PC-3 (cell line): ENCODE data around the gene HOXD3. TPM values are rescaled to one million over a fixed set of nuclear protein-coding genes. Genes with fewer than 3 reads are reported as not detected.

Source experiments
- ATAC-seq: fragments of 200-7000 bp; cut with Tn5 transposase; 2 replicates; pipeline ENCODE4 v1.9.1; 2020; ENCODE audit warnings: mild to moderate bottlenecking, moderate library complexity
- BruUV-seq: library from RNA; stranded (reverse); fragments of 400-500 nt; replicated peaks from 2 replicates; lab custom pipeline; 2021; lab: Mats Ljungman, UMichigan
- CTCF ChIA-PET: fragments of 300-600 bp; sonication (Branson Sonifier 250); formaldehyde crosslinking; loops from one replicate; lab custom pipeline; 2022; ENCODE audit warnings: antibody characterized with exemption; lab: Charles Lee
- POLR2A ChIA-PET: fragments of 300-600 bp; sonication (Branson Sonifier 250); formaldehyde crosslinking; loops from one replicate; lab custom pipeline; 2022; ENCODE audit warnings: antibody characterized with exemption; ENCODE audit not compliant: unreplicated experiment; lab: Charles Lee
- DNase-seq: peaks from one replicate; pipeline ENCODE4 v3.0.0-alpha.2; 2015
- H2AFZ ChIP-seq: fragments of 300-600 bp; sonication (generic); 2 replicates; pipeline ENCODE4 v1.6.0; 2016; ENCODE audit warnings: antibody characterized with exemption, low read length
- H3F3A ChIP-seq: fragments of 300-600 bp; sonication (generic); one replicate; pipeline ENCODE4 v1.6.0; 2017; ENCODE audit warnings: antibody characterized with exemption, low read length, control low read depth, mild to moderate bottlenecking; ENCODE audit not compliant: unreplicated experiment
- H3K27ac ChIP-seq: fragments of 300-600 bp; sonication (generic); 2 replicates; pipeline ENCODE4 v1.5.1; 2016; ENCODE audit warnings: mild to moderate bottlenecking, low read length
- H3K27me3 ChIP-seq: fragments of 300-600 bp; sonication (generic); 2 replicates; pipeline ENCODE4 v1.6.1; 2016; ENCODE audit warnings: low read length, mixed read lengths
- H3K36me3 ChIP-seq: fragments of 300-600 bp; sonication (generic); 2 replicates; pipeline ENCODE4 v1.6.1; 2016; ENCODE audit warnings: low read depth, mixed run types, low read length, mixed read lengths
- H3K4me1 ChIP-seq: fragments of 300-600 bp; sonication (generic); 2 replicates; pipeline ENCODE4 v1.5.1; 2016; ENCODE audit warnings: low read length; ENCODE audit not compliant: insufficient read depth
- H3K4me2 ChIP-seq: fragments of 300-600 bp; sonication (generic); 2 replicates; pipeline ENCODE4 v1.6.0; 2016; ENCODE audit warnings: low read length
- H3K4me3 ChIP-seq: fragments of 300-600 bp; sonication (generic); 2 replicates; pipeline ENCODE4 v1.5.1; 2016; ENCODE audit warnings: mild to moderate bottlenecking, low read length, mixed read lengths
- H3K79me2 ChIP-seq: fragments of 300-600 bp; sonication (generic); 2 replicates; pipeline ENCODE4 v1.6.1; 2017; ENCODE audit warnings: low read length, mixed read lengths
- H3K9ac ChIP-seq: fragments of 300-600 bp; sonication (generic); 2 replicates; pipeline ENCODE4 v1.6.0; 2016; ENCODE audit warnings: mild to moderate bottlenecking, low read length
- H3K9me2 ChIP-seq: fragments of 300-600 bp; sonication (generic); replicated peaks from 2 replicates; pipeline ENCODE4 v1.6.1; 2016; ENCODE audit warnings: mixed run types, low read length, mixed read lengths
- H3K9me3 ChIP-seq: fragments of 300-600 bp; sonication (generic); 2 replicates; pipeline ENCODE4 v1.6.1; 2016; ENCODE audit warnings: low read length, mixed read lengths
- H4K20me1 ChIP-seq: fragments of 300-600 bp; sonication (generic); 2 replicates; pipeline ENCODE4 v1.6.1; 2016; ENCODE audit warnings: low read length, mixed read lengths
- CTCF ChIP-seq: fragments of 300-600 bp; sonication (generic); conservative IDR thresholded peaks from 2 replicates; pipeline ENCODE4 v1.5.1; 2017; ENCODE audit warnings: antibody characterized with exemption, low read depth, mild to moderate bottlenecking, low read length
- EZH2 ChIP-seq: fragments of 300-600 bp; sonication (generic); IDR thresholded peaks from one replicate; pipeline ENCODE4 v1.6.1; 2017; ENCODE audit warnings: antibody characterized with exemption, mild to moderate bottlenecking, low read length; ENCODE audit not compliant: unreplicated experiment
- EZH2phosphoT487 ChIP-seq: fragments of 300-600 bp; sonication (generic); IDR thresholded peaks from 2 replicates; pipeline ENCODE4 v1.6.1; 2018; ENCODE audit warnings: mild to moderate bottlenecking, antibody characterized with exemption, low read length, borderline replicate concordance
- intact Hi-C: fragments of 100-400 bp; cut with micrococcal nuclease; formaldehyde crosslinking; loops from 2 replicates; pipeline ENCODE4 v1.9.0; 2023
- total RNA-seq: library from RNA; depleted of rRNA; stranded (reverse); fragments of >200 nt; gene quantifications from 2 replicates; pipeline ENCODE4 v1.2.3, GENCODE V29; 2014

HOXD3 gene
- total RNA-seq, 1 experiment from 2014 or later = 4.4 TPM

DNA sequence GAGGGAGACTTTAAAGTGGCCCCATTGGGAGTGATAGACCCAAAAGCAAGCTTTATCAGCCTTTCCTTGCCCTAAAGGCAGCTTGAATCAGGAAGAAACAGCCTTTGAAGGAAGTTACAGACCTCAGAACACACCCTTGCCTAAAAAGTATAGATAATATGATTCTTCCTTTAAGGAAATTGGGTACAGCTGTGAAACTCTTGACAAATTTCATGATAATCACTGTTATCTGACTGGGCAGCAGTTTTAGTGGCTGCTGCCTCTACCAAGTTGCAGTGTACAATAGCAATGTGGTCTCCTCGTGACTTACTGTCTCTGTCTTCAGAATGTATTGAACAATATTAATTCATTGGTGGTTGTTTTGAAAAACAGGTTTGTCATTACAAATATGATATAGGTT is 48.0 kb downstream of the HOXD3 start:
- BruUV-seq = no TSS peak
- H3K27me3 ChIP-seq = no peaks in the 10 kb centered on the region
- no peak for ATAC-seq
- POLR2A ChIA-PET = no interaction called here
- TF ChIP-seq CTCF = no peak
- TF ChIP-seq EZH2 = no peak
- no peak for TF ChIP-seq EZH2phosphoT487
- H3K27ac ChIP-seq = no peak overlapping the region
- no peak overlapping the region for H3K9ac ChIP-seq
- H2AFZ ChIP-seq = no peak overlapping the region
- H4K20me1 ChIP-seq = no peaks in the 10 kb centered on the region
- H3K9me2 ChIP-seq = no peaks in the 10 kb centered on the region
- H3K4me3 ChIP-seq = no peak overlapping the region
- H3K36me3 ChIP-seq = no peaks in the 10 kb centered on the region
- H3K4me2 ChIP-seq = no peak overlapping the region
- no peaks in the 10 kb centered on the region for H3F3A ChIP-seq
- H3K4me1 ChIP-seq = no peaks in the 10 kb centered on the region
- DNase-seq = no peak
- no peaks in the 10 kb centered on the region for H3K79me2 ChIP-seq
- H3K9me3 ChIP-seq = no peaks in the 10 kb centered on the region
- intact Hi-C loops = no loop called here
- CTCF ChIA-PET = no interaction called here

DNA sequence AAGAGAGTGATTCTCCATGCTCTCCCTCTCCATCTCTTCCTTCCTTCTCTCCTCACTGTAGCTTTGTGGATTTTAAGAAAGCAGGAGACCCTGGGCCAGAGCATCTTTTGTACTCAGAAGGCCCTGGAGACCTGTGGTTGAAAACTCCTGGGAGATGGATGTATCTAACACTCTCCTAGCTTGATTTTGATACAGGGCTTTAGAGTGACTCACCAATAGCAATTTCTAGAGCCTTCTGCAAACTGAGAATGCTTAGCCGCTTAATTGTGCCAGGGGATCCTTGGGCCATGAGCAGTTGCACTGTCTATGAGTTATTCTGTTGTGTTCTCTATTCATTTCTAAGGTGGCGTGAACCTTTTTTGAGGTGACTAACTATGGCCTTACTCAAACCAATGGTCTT is 49.0 kb downstream of the HOXD3 start:
- POLR2A ChIA-PET = no interaction called here
- H3K9me3 ChIP-seq = no peaks in the 10 kb centered on the region
- no peak for DNase-seq
- H3K36me3 ChIP-seq = no peaks in the 10 kb centered on the region
- TF ChIP-seq CTCF = no peak
- TF ChIP-seq EZH2 = no peak
- TF ChIP-seq EZH2phosphoT487 = no peak
- H3K79me2 ChIP-seq = no peaks in the 10 kb centered on the region
- CTCF ChIA-PET = interaction anchor here (0.7 kb wide), 1 partner anchor 446 kb away, joined by 3 read pairs; no protein-coding TSS in a partner anchor
- BruUV-seq = no TSS peak
- H3K9ac ChIP-seq = no peak overlapping the region
- no peaks in the 10 kb centered on the region for H3K9me2 ChIP-seq
- H3K27me3 ChIP-seq = 0 out of 2 replicates have a peak, but pooled peaks cover 2% of the 10 kb centered on the region
- no peaks in the 10 kb centered on the region for H4K20me1 ChIP-seq
- H2AFZ ChIP-seq = no peak overlapping the region
- H3K27ac ChIP-seq = no peak overlapping the region
- no peaks in the 10 kb centered on the region for H3F3A ChIP-seq
- no peak overlapping the region for H3K4me3 ChIP-seq
- ATAC-seq = no peak
- H3K4me2 ChIP-seq = no peak overlapping the region
- H3K4me1 ChIP-seq = no peaks in the 10 kb centered on the region
- intact Hi-C loops = no loop called here

GRCh38 chr2:176206682-176207081 is 49.6 kb downstream of the HOXD3 start:
- ChIA-PET POLR2A (no interaction called here), CTCF (interaction anchor here (0.7 kb wide), 1 partner anchor 249 kb away, joined by 5 read pairs; no protein-coding TSS in a partner anchor)
- Histone ChIP-seq H4K20me1 (no peaks in the 10 kb centered on the region), H2AFZ (no peak overlapping the region), H3K27ac (no peak overlapping the region), H3K4me2 (no peak overlapping the region), H3K9me2 (no peaks in the 10 kb centered on the region), H3K36me3 (no peaks in the 10 kb centered on the region), H3K27me3 (0 out of 2 replicates have a peak, but pooled peaks cover 6% of the 10 kb centered on the region), H3K4me3 (no peak overlapping the region), H3K9ac (no peak overlapping the region), H3K4me1 (no peaks in the 10 kb centered on the region), H3F3A (no peaks in the 10 kb centered on the region), H3K9me3 (no peaks in the 10 kb centered on the region), H3K79me2 (no peaks in the 10 kb centered on the region)
- intact Hi-C loops = no loop called here
- no peak for DNase-seq
- no peak for ATAC-seq
- no TSS peak for BruUV-seq
- TF ChIP-seq EZH2phosphoT487 (no peak), EZH2 (no peak), CTCF (no peak)
